ENCODE results near the gene FZD8.
"Not testable (repeated sequence)": the region's sequence is repeated elsewhere in the genome, so short reads cannot be mapped to it uniquely, and the experiment has no call there.

Gene FZD8

GRCh38 chr10:35642035-35642792 is at the start of gene FZD8:
Gene FZD8 (minus strand): TSS chr10:35642296. CDS start chr10:35641429, 867 bp downstream.
- peak; percentile 81 for DNase-seq

DNA sequence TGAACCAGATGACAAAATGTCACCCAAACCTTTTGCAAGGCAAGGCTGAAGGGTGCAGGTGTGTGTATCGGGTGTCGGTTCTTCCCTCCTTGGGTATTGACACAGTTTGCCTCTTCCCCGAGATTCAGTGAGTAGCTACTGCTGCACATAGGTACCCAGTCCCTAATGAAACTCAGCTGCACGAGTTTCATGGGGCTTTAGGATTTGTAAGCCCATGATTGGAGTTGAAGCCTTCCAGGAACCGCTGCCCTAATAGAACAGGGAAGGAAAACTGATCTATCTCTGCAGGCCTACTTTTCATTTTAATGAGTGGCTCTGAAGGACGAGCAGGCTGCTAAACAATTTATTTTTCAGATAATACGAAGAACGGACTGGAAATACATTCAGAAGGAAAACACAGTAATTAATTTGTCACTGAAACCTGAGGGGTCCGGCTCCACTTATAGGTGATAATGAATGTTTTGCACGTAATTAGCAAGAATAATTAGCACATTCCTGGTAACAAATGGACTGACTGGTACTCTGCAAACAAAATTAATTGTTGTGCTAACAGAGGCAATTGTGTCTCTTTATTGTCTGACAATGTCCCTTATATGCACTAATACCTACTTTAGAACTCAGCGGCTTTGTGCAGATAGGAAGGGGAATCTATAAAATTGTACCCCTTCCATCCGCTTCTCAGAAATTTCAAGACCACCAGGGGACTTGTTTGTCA is 49.6 kb upstream of the FZD8 start:
- peak; percentile 71 for DNase-seq

DNA sequence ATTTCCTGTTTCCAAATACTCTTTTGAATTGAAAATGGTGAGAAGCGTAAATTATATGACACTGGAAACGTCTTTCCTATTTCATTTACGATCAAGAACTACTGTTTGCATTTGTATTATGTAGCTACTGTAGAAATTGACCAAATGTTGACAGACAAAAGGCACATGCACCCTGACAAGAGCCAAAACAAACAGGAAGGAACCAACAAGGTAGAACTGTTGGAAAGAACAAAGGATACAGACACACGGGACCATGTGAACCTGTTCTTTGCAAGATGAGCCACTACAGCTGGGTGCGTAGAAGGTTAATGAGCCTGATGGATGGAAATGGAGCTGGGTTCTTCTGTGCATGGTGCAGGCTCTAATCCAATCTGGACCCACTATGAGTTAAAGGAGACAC is 48.4 kb upstream of the FZD8 start:
- peak; percentile 66 for DNase-seq

GRCh38 chr10:35685858-35686257 is 43.8 kb upstream of the FZD8 start:
- DNase-seq: not testable (repeated sequence)

- DNase-seq: no peak
Measured at GRCh38 chr10:35685402-35685801, 43.3 kb upstream of the FZD8 start.

DNA sequence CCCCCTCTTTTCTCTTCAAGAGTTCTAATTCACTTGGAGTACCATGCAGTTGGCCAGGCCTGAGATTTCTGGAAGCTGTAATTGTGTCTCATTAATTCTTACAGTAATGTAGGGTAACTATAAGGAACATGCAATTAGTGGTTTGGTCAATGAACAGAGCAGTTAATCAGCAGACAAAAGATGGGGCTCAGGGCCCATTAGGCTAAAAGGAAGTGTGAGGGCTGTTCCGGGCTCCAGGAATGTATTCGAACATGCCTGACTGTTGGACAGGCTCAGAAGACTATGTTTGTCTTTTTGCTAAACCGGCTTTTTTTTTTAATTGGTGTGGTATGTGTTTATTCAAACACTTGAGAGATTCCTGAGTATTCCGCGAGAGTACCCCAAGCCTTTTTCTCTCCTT is 42.5 kb upstream of the FZD8 start:
- DNase-seq: no peak

DNA sequence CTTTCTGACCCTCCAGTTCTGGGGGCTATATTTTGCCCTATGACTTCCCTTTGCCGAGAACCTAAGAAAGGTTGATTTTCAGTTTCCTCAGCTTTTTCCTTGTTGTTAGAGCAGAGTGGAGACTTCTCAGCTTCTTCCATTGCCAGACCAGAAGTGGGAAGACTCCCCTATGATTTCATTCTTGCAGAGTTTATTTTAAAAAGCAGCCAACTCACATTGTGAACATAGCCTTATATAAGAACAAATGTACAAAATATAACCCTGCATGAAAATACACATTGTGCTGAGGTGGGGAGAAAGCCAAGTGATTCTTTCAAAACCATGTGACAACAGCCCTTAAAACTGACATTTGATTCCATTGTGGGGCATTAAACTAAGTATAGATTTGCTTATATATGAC is 33.8 kb upstream of the FZD8 start:
- DNase-seq: no peak

DNA sequence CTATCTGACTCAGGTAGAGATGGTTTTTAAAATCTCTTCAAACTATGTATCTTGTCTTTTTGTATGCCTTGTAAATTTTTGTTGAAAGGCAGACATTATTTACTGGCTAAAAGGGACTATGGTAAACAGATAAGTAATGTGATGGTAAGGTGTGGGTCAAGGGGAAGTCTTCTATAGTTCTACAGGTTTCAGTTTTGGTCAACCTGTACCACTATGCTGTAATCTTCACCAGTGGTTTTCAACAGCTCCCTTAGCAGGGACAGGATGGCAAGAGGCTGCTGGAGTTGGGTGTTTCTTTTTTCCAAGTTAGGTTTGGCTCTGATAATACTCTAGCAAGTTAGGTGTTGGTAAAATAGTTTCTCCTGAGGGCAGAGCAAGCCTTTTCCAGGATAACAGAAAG is 32.7 kb upstream of the FZD8 start:
- no peak for DNase-seq

DNA sequence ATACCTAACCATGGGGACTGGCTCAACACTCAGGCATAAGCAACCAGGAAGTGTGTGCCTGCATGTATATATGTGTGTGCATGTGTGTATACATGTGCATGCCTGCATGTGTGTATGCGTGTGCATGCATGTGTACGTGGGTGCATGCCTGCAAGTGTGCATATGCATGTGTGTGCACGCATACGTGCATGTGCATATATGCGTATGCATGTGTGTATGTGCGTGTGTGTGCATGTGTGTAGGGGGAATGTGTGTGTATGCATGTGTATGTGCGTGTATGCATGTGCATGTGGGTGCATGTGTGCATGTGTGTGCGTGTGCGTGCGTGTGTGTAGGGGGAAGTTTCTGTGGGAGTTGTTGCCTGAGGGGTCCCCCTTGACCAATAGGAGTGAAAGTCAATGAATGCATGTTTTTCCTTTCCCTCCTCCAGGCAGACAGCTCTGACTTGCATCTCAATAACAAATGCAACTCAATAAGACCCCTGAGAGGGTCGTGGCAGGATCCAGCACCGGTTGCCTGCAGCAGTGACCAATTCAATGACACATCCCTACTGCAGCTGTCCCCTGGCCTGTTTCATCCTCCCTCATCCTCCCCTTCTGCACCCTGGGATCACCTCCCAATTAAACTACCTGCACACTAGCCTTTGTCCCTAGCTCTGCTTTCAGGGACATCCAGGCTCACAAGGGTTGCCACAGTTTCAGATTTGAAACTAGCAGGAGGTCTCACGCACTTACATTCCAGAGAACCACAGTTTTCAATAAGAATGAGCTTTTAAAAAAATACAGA is 27.0 kb upstream of the FZD8 start:
- DNase-seq: no peak

GRCh38 chr10:35667971-35668370 is 25.9 kb upstream of the FZD8 start:
- no peak for DNase-seq

GRCh38 chr10:35667270-35667889 is 25.3 kb upstream of the FZD8 start:
- DNase-seq: no peak

- no peak for DNase-seq
Measured at GRCh38 chr10:35661236-35661635, 19.1 kb upstream of the FZD8 start.

DNA sequence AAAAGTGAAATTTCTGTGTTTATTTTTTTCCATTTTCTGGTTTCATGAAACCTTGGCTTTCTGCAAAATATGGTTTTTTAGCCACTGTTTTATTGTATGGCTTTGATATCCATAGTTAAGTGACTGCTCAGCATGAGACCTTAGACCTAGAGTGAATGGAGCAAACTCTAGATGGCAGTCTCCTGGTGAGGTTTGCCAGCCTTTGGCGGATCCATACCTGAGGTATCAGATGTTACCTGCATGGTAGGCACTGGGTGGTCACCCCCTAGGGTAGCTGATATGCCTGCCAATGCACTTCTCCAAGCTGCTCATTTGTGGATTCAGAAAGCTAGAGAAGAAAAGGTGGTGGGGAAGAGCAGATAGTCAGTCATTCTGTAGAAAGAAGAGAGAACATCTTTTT is 17.4 kb upstream of the FZD8 start:
- DNase-seq: no peak

- DNase-seq: no peak
Measured at GRCh38 chr10:35657621-35658020, 15.5 kb upstream of the FZD8 start.

DNA sequence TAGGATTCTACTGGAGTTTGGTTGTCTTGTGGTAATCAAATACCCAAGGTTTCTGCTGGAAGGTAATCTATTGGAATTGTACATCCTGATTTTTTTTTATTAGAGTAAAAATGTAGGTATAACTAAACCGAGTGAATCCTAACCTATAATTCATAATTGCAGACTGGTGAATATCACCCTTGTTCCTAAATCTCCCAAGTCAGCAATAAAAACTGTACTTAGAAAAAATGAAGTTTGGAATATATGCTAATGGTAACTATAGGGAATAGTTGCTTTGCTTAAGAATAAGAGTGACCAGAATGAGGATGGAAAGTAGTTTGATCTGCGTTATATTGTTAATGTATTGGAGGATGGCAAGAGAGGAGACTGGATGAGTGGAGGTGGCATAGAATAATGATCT is 10.7 kb upstream of the FZD8 start:
- no peak for DNase-seq

DNA sequence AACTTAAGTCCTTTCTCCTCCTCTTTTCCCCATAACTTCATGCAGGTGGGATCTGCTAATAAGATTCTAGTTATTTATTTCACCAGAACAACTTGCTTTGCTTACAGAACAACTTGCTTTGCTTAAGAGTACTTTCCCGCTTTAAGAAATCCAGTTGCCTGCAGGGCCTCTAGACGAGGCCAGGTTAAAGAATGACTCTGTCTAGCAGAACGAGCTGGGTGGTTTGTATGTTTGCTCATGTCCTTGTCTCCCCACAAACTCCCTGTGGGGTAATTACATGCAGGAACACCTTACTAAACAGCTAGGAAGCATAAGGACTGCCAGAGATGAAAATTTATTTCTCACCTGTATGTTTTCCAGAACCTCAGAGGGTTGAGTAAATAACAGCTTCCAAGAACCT is 8.8 kb upstream of the FZD8 start:
- DNase-seq: peak; percentile 2

DNA sequence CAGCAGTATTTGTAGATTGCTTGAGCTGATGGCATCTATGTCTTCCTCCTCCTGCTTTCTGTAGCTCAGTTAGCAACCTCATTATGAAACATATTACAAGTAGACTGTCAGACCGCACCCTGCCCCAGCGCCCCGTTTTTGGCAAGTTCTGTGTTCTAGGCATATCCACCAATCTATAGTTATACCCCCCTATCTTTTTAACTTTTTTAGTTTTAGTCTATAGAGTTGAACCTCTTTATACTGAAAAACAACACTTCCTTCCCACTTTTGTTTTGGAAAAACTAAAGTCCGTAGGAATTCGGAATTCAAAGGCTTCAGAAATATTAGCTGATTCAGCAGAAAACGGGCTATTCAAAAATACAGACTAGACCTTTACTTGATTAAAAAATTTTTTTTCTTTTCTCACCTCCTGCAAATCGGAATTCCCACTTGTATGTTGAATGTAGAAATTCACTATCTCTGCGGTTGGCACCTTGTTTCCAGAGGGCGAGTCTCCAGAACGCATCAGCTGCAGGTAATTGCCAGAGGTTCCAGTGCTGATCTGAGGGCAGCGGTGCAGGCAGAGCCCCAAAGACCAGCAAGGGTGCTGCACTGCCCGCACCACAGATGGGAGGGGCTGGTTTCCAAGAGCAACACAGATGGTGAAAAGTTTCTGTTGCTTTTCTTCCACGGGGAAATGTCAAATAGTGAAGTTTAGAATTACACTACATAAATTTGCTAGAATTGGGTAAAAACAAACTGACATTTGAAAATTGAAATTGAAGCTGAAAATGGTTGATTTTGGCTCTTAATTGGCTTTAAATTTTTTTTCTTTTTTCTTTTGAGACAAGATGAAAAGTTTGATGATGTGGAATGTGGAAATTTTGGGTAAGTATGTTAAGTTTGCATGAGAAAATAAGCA is 2.2 kb upstream of the FZD8 start:
- DNase-seq: no peak

GRCh38 chr10:35643151-35644049 is 1.3 kb upstream of the FZD8 start:
- peak; percentile 82 for DNase-seq

DNA sequence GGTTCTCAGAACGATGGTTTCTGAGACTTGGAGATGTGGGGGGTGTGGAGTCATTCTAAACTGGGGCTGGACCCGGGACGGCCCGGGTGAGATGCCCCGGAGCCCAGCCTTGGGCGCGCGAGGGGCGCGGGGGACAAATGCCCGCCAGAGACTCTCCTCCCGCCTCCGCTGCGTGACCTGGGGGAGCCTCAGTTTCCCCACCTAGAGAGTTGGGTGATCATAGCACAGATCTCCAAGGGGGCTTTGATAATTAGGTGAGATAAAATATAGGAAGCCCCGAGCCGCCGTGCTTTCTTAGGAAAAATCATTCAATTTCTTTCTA is 658 bp upstream of the FZD8 start:
- no peak for DNase-seq

- DNase-seq: no peak
Measured at GRCh38 chr10:35641676-35642034, 441 bp downstream of the FZD8 start.

DNA sequence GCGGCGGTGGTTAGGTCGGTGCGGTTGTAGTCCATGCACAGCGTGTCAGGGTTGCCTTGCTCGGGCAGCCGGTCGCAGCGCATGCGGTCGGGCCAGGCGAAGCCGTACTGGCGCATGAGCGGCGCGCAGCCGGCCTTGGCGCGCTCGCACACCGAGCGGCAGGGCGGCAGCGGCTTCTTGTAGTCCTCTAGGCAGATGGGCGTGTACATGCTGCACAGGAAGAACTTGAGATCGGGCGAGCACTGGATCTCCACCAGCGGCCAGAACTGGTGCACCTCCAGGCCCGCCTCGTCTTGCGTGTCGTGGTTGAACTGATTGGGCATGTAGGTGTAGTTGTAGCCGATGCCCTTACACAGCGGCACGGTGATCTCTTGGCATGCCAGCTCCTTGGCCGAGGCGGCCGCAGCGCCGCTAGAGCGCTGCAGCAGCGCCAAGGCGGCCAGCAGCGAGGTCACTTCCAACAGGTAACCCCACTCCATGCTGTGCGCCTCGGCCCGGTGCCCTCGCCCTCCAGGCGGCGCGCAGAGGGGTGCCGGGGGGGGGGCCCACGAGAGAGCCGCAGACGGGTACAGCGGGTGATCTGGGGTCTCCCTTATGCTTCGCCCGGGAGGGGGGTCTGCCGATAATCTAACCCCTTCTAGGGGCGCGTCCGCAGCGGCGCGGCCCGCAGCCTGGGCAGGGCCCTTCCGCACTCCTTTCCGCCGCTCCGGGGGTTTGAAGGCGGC is 983 bp downstream of the FZD8 start:
- peak; percentile 57 for DNase-seq
